Thoracic aorta (tissue), 2 donors: ENCODE measurements around the gene KCNK13. TPM values are rescaled to one million over a fixed set of nuclear protein-coding genes. Genes with fewer than 3 reads are reported as not detected.
"Not testable (repeated sequence)": the region's sequence is repeated elsewhere in the genome, so short reads cannot be mapped to it uniquely, and the experiment has no call there.

ENCODE experiments used
- ATAC-seq: fragments of 150-250 bp; one replicate; pipeline ENCODE4 v1.8.0; 2017; ENCODE audit warnings: low read depth; ENCODE audit not compliant: insufficient number of reproducible peaks, low FRiP score
- DNase-seq: peaks from one replicate; pipeline ENCODE4 v3.0.0-alpha.2; 2020; ENCODE audit warnings: low spot score
- H3K27ac ChIP-seq, 2 donors: fragments of 200-600 bp; sonication (generic); 1 replicate in 1 of 2; 2 replicates in 1 of 2; pipeline ENCODE4 v1.5.1; 2016; ENCODE audit warnings: mild to moderate bottlenecking in 2 of 2, moderate library complexity in 2 of 2
- H3K27me3 ChIP-seq: fragments of 200-600 bp; sonication (generic); replicated peaks from 2 replicates; pipeline ENCODE4 v1.6.0; 2016; ENCODE audit warnings: mild to moderate bottlenecking; ENCODE audit not compliant: insufficient read depth
- H3K36me3 ChIP-seq: fragments of 200-600 bp; sonication (generic); one replicate; pipeline ENCODE4 v1.5.1; 2016
- H3K4me1 ChIP-seq, 2 donors: fragments of 200-600 bp; sonication (generic); 1 replicate in 1 of 2; 2 replicates in 1 of 2; pipeline versions ENCODE4 v1.5.1 to v1.6.0; 2016; ENCODE audit warnings: low read depth in 2 of 2, mild to moderate bottlenecking in 1 of 2; ENCODE audit not compliant: control insufficient read depth in 1 of 2
- H3K4me3 ChIP-seq: fragments of 200-600 bp; sonication (generic); 2 replicates; pipeline ENCODE4 v1.5.1; 2016; ENCODE audit warnings: mild to moderate bottlenecking
- H3K9me3 ChIP-seq: fragments of 200-600 bp; sonication (generic); 2 replicates; pipeline ENCODE4 v1.5.1; 2016
- CTCF ChIP-seq: fragments of 200-600 bp; sonication (generic); IDR thresholded peaks from one replicate; pipeline ENCODE4 v1.5.1; 2019; ENCODE audit warnings: antibody characterized with exemption
- total RNA-seq, 2 donors: library from RNA; depleted of rRNA; stranded (reverse); fragments of >200 nt; gene quantifications; one replicate each; pipeline versions ENCODE4 v1.1.0 to v1.2.3, GENCODE V29; 2016

Gene KCNK13
- total RNA-seq, 2 donors from 2014 or later: 0.14 to 0.92 TPM

DNA sequence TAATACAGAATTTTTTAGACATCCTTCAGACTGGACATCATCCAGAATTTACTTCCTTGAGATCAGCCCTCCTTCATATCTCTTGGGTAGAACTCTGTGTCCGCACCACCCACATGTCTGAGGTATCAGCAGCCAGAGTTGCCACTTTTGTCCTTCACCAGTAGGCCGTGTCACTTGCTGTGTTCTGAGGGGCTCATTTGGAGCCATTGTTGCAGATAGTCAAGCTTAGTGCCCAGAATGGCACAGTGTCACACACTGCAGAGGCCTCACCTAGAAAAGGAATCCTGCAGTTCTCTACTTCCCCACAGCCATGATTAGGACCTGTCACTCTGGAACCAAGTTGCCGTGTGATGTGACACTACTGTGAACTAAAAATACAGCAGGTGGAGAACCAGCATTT lies 36.9 kb upstream of the KCNK13 start:
- Histone ChIP-seq H3K4me3 (no peak overlapping the region), H3K4me1 (no peaks in the 10 kb centered on the region), H3K27ac (no peak overlapping the region), H3K27me3 (no peaks in the 10 kb centered on the region), H3K9me3 (no peaks in the 10 kb centered on the region), H3K36me3 (peaks cover 14% of the 10 kb centered on the region)
- no peak for TF ChIP-seq CTCF
- DNase-seq (no peak), ATAC-seq (no peak)

GRCh38 chr14:90026608-90027007 lies 35.2 kb upstream of the KCNK13 start:
- DNase-seq, ATAC-seq, H3K27me3 ChIP-seq, H3K4me1 ChIP-seq, H3K9me3 ChIP-seq, H3K4me3 ChIP-seq, H3K27ac ChIP-seq: not testable (repeated sequence)
- peaks cover 21% of the 10 kb centered on the region for H3K36me3 ChIP-seq

- H3K4me3 ChIP-seq: no peak overlapping the region
- peaks cover 28% of the 10 kb centered on the region for H3K36me3 ChIP-seq
- no peaks in the 10 kb centered on the region for H3K9me3 ChIP-seq
- DNase-seq: no peak
- no peak for ATAC-seq
- H3K27me3 ChIP-seq: no peaks in the 10 kb centered on the region
- no peaks in the 10 kb centered on the region for H3K4me1 ChIP-seq
- TF ChIP-seq CTCF: no peak
- H3K27ac ChIP-seq: no peak overlapping the region
Measured at GRCh38 chr14:90027842-90028241, 34.0 kb upstream of the KCNK13 start.

- H3K27me3 ChIP-seq: no peaks in the 10 kb centered on the region
- no peak for TF ChIP-seq CTCF
- H3K27ac ChIP-seq: no peak overlapping the region
- H3K9me3 ChIP-seq: no peaks in the 10 kb centered on the region
- no peak for ATAC-seq
- H3K4me1 ChIP-seq: no peaks in the 10 kb centered on the region
- DNase-seq: no peak
- H3K36me3 ChIP-seq: peaks cover 27% of the 10 kb centered on the region
- H3K4me3 ChIP-seq: no peak overlapping the region
Measured at GRCh38 chr14:90034156-90034555, 27.6 kb upstream of the KCNK13 start.

- peaks cover 23% of the 10 kb centered on the region for H3K36me3 ChIP-seq
- no peaks in the 10 kb centered on the region for H3K4me1 ChIP-seq
Measured at GRCh38 chr14:90034835-90035525, 26.8 kb upstream of the KCNK13 start.

More at GRCh38 chr14:90034835-90035525, 26.8 kb upstream of the KCNK13 start:
- no peak for DNase-seq
- Histone ChIP-seq H3K27me3 (no peaks in the 10 kb centered on the region), H3K4me3 (no peak overlapping the region), H3K27ac (no peak overlapping the region), H3K9me3 (no peaks in the 10 kb centered on the region)
- no peak for TF ChIP-seq CTCF
- ATAC-seq: no peak
